ENCODE measurements around the gene PTPRF. TPM values are rescaled to one million over a fixed set of nuclear protein-coding genes. Genes with fewer than 3 reads are reported as not detected.

Gene PTPRF
- total RNA-seq, 1 experiment from 2014 or later: 34.1 TPM

GRCh38 chr1:43600033-43601020 is 69.6 kb downstream of the PTPRF start:
- no peaks in the 10 kb centered on the region; the same call in 1 of the 2 replicates for H3K4me1 ChIP-seq
- H3K27ac ChIP-seq: no peak overlapping the region
- peaks cover 9% of the 10 kb centered on the region; the same call in 1 of the 2 replicates for H3K36me3 ChIP-seq
- no peak for DNase-seq
- H3K9me3 ChIP-seq (replicated peaks): no peaks in the 10 kb centered on the region
- H3K27me3 ChIP-seq: no peaks in the 10 kb centered on the region
- H3K4me3 ChIP-seq: no peak overlapping the region

- peaks cover 15% of the 10 kb centered on the region for H3K36me3 ChIP-seq
- no peaks in the 10 kb centered on the region; the same call in 1 of the 2 replicates for H3K4me1 ChIP-seq
- no peaks in the 10 kb centered on the region for H3K27me3 ChIP-seq
- DNase-seq: no peak
- no peaks in the 10 kb centered on the region for H3K9me3 ChIP-seq (replicated peaks)
- H3K4me3 ChIP-seq: no peak overlapping the region
- H3K27ac ChIP-seq: no peak overlapping the region
Observed at GRCh38 chr1:43602990-43603389, 72.3 kb downstream of the PTPRF start.

- Histone ChIP-seq H3K4me1 (no peaks in the 10 kb centered on the region; the same call in 1 of the 2 replicates), H3K27me3 (no peaks in the 10 kb centered on the region), H3K4me3 (no peak overlapping the region), H3K27ac (no peak overlapping the region), H3K9me3 (replicated peaks) (no peaks in the 10 kb centered on the region), H3K36me3 (peaks cover 15% of the 10 kb centered on the region)
- no peak for DNase-seq
Observed at GRCh38 chr1:43604192-43604591, 73.5 kb downstream of the PTPRF start.

- H3K27me3 ChIP-seq: no peaks in the 10 kb centered on the region
- DNase-seq: no peak
- H3K4me3 ChIP-seq: no peak overlapping the region
- H3K9me3 ChIP-seq (replicated peaks): no peaks in the 10 kb centered on the region
- H3K4me1 ChIP-seq: no peaks in the 10 kb centered on the region
- no peak overlapping the region for H3K27ac ChIP-seq
- H3K36me3 ChIP-seq: peaks cover 15% of the 10 kb centered on the region
Observed at GRCh38 chr1:43605157-43605556, 74.5 kb downstream of the PTPRF start.

DNA sequence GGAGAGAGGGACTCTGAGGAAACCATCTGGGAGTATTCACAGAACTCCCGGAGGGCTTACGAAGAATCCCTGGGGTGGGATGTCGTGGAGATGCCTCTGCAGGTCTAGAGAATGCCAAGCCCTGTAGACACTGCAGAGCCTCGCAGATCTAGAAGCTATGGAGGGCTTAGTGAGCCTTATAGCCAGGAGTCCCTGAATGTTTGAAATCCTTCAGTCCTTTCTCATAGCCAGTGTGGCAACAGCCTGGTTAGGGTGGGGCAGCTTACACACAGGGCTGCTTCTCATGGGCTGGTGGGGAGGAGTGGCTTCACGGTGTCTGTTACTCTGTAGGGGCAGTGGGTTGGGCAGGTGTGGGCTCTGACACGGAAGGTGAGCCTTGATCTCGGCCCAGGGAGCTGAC is 75.1 kb downstream of the PTPRF start:
- Histone ChIP-seq H3K9me3 (replicated peaks) (no peaks in the 10 kb centered on the region), H3K27ac (no peak overlapping the region), H3K4me3 (no peak overlapping the region), H3K4me1 (no peaks in the 10 kb centered on the region), H3K27me3 (no peaks in the 10 kb centered on the region), H3K36me3 (peaks cover 21% of the 10 kb centered on the region)
- DNase-seq: no peak

GRCh38 chr1:43606624-43607023 is 75.9 kb downstream of the PTPRF start:
- no peak for DNase-seq
- H3K36me3 ChIP-seq: peaks cover 25% of the 10 kb centered on the region
- H3K27me3 ChIP-seq: no peaks in the 10 kb centered on the region
- no peaks in the 10 kb centered on the region for H3K4me1 ChIP-seq
- no peaks in the 10 kb centered on the region for H3K9me3 ChIP-seq (replicated peaks)
- H3K4me3 ChIP-seq: no peak overlapping the region
- H3K27ac ChIP-seq: no peak overlapping the region

- Histone ChIP-seq H3K9me3 (replicated peaks) (no peaks in the 10 kb centered on the region), H3K27me3 (no peaks in the 10 kb centered on the region), H3K36me3 (peaks cover 28% of the 10 kb centered on the region), H3K27ac (no peak overlapping the region), H3K4me3 (no peak overlapping the region), H3K4me1 (no peaks in the 10 kb centered on the region)
- no peak for DNase-seq
Observed at GRCh38 chr1:43608827-43609226, 78.1 kb downstream of the PTPRF start.

DNA sequence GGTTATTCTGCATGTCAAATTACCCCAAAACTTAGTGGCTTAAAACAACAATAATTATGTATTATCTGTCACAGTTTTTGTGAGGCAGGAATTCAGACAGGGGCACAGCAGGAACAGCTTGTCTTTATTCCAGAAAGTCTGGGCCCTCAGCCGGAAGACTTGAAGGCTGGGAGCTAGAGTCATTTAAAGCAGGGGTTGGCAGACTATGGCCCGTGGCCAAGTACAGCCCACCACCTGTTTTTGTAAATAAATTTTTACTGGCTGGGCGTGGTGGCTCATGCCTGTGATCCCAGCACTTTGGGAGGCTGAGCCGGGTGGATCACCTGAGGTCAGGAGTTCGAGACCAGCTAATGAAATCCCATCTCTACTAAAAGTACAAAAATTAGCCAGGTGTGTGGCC is 79.7 kb downstream of the PTPRF start:
- no peaks in the 10 kb centered on the region for H3K4me1 ChIP-seq
- no peak overlapping the region for H3K27ac ChIP-seq
- no peaks in the 10 kb centered on the region for H3K9me3 ChIP-seq (replicated peaks)
- H3K27me3 ChIP-seq: no peaks in the 10 kb centered on the region
- H3K36me3 ChIP-seq: peaks cover 25% of the 10 kb centered on the region
- no peak overlapping the region for H3K4me3 ChIP-seq
- peak in 1 of 2 experiments; percentile 16 for DNase-seq

GRCh38 chr1:43611950-43612349 is 81.3 kb downstream of the PTPRF start:
- Histone ChIP-seq H3K27ac (no peak overlapping the region), H3K27me3 (no peaks in the 10 kb centered on the region), H3K4me3 (no peak overlapping the region), H3K36me3 (peaks cover 24% of the 10 kb centered on the region; the same call in 1 of the 2 replicates), H3K9me3 (replicated peaks) (no peaks in the 10 kb centered on the region), H3K4me1 (no peaks in the 10 kb centered on the region)
- no peak for DNase-seq

GRCh38 chr1:43612406-43612805 is 81.7 kb downstream of the PTPRF start:
- no peak overlapping the region for H3K27ac ChIP-seq
- DNase-seq: no peak
- peaks cover 20% of the 10 kb centered on the region; the same call in 1 of the 2 replicates for H3K36me3 ChIP-seq
- no peak overlapping the region for H3K4me3 ChIP-seq
- H3K4me1 ChIP-seq: no peaks in the 10 kb centered on the region
- H3K27me3 ChIP-seq: no peaks in the 10 kb centered on the region
- H3K9me3 ChIP-seq (replicated peaks): no peaks in the 10 kb centered on the region

- Histone ChIP-seq H3K4me3 (no peak overlapping the region), H3K36me3 (peaks cover 19% of the 10 kb centered on the region; the same call in 1 of the 2 replicates), H3K27ac (no peak overlapping the region), H3K27me3 (no peaks in the 10 kb centered on the region), H3K4me1 (no peaks in the 10 kb centered on the region), H3K9me3 (replicated peaks) (no peaks in the 10 kb centered on the region)
- no peak for DNase-seq
Observed at GRCh38 chr1:43613075-43613942, 82.6 kb downstream of the PTPRF start.

DNA sequence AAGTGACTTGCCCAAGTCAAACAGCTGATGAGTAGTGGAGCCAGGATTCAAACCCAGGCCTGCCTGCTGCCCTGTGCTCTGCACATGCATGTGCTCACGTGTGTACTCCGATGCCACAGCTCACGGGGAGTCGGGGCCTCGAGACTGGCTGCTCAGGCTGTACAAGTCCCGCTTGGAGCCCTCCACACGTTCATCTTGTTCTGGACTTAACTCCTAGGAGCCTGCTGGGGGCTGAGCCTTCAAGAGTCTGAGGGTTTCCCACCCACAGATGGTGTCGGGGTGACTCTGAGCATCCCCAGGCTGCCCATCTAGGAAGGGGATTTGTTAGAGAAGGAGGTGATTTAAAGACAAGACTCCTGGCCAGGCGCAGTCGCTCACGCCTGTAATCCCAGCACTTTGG is 83.5 kb downstream of the PTPRF start:
- no peaks in the 10 kb centered on the region for H3K27me3 ChIP-seq
- peaks cover 20% of the 10 kb centered on the region; the same call in 1 of the 2 replicates for H3K36me3 ChIP-seq
- no peak overlapping the region for H3K4me3 ChIP-seq
- H3K4me1 ChIP-seq: no peaks in the 10 kb centered on the region
- H3K9me3 ChIP-seq (replicated peaks): no peaks in the 10 kb centered on the region
- no peak overlapping the region for H3K27ac ChIP-seq
- no peak for DNase-seq

DNA sequence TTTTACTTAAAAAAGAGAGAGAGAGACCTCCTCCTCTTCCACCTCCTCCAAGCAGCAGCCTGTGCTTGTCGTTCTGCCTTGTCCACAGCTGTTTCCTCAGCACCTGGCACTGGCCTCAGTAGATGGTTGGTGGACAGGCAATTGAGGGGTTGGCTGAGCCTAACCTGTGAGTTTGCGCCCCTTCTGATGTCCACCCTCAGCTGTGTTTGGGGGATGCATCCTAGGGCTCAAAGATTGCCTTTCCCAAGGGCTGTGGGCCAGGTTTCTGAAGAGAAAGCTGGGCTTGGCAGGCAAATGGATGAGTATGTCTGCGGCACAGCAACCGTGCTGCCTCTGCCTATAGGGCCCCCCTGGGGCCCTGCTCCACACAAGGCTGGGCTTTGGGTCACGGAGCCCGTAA is 84.2 kb downstream of the PTPRF start:
- no peak overlapping the region for H3K27ac ChIP-seq
- no peaks in the 10 kb centered on the region for H3K4me1 ChIP-seq
- no peak overlapping the region for H3K4me3 ChIP-seq
- H3K9me3 ChIP-seq (replicated peaks): no peaks in the 10 kb centered on the region
- H3K36me3 ChIP-seq: peaks cover 26% of the 10 kb centered on the region; the same call in 1 of the 2 replicates
- H3K27me3 ChIP-seq: no peaks in the 10 kb centered on the region
- DNase-seq: no peak

- no peaks in the 10 kb centered on the region for H3K4me1 ChIP-seq
- peaks cover 18% of the 10 kb centered on the region; the same call in 1 of the 2 replicates for H3K36me3 ChIP-seq
- DNase-seq: no peak
- H3K9me3 ChIP-seq (replicated peaks): no peaks in the 10 kb centered on the region
- no peaks in the 10 kb centered on the region for H3K27me3 ChIP-seq
- no peak overlapping the region for H3K4me3 ChIP-seq
- no peak overlapping the region for H3K27ac ChIP-seq
Observed at GRCh38 chr1:43616383-43616782, 85.7 kb downstream of the PTPRF start.

DNA sequence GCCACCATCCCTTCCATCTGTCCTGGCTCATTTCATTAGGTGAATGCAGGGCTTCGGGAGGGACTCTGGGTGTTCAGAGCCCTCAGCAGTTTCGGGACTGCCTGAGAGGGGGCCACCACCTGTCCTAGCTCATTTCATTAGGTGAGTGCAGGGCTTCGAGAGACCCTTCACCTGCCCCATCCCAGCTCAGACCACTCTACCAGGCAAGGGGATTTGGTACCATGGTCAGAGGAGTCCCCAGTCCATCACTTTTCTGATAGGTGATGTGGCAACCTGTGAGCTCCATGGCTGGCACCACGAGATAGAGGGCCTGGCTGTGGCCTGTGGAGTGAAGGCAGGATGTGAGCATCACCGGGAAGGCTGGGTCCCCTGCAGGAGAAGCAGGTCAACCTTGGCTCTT is 86.3 kb downstream of the PTPRF start:
- H3K27ac ChIP-seq: no peak overlapping the region
- H3K36me3 ChIP-seq: peaks cover 17% of the 10 kb centered on the region; the same call in 1 of the 2 replicates
- no peaks in the 10 kb centered on the region for H3K9me3 ChIP-seq (replicated peaks)
- no peaks in the 10 kb centered on the region for H3K4me1 ChIP-seq
- H3K27me3 ChIP-seq: no peaks in the 10 kb centered on the region
- DNase-seq: no peak
- no peak overlapping the region for H3K4me3 ChIP-seq

All from SJCRH30 (cell line).